ENCODE measurements around the gene SLC9A8. TPM values are rescaled to one million over a fixed set of nuclear protein-coding genes. Genes with fewer than 3 reads are reported as not detected.

The SLC9A8 gene
- total and polyA plus RNA-seq, 8 donors = 7.5 to 16.7 (median 8.8) TPM

DNA sequence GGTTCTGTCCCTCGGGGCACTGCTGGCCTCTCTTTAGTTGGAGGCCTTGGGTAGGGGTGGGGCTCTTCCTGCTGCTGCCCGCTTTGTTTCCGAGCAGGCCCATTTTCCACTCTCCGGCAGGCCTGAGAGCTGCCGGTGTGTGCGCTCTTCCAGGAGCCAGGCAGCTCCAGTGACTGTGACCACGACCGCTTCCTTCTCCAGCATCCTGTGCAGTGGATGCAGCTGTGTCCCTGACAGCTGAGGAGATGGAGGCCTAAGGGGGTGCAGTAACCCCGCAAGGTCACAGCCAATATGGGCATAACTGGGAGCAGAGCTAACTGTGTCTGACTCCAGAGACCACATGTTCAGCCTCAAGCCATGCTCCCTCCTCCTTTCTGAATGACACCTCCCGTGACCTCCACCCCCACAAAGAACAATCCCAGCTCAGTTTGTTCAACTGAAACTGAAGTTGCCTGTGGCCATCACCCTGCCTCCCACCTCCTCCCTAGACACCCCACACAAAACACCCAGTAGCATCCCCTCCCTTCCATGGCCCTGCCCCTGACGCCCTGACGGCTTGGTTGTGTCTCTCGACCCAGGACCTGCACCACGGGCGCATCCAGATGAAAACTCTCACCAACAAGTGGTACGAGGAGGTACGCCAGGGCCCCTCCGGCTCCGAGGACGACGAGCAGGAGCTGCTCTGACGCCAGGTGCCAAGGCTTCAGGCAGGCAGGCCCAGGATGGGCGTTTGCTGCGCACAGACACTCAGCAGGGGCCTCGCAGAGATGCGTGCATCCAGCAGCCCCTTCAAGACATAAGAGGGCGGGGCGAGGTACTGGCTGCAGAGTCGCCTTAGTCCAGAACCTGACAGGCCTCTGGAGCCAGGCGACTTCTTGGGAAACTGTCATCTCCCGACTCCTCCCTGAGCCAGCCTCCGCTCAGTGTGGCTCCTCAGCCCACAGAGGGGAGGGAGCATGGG lies 74.9 kb downstream of the SLC9A8 start:
- ATAC-seq = no peak
- Histone ChIP-seq H3K4me3 (no peak overlapping the region), H3K27ac (peak overlapping the region; percentile 33 to 59), H3K27me3 (no peaks in the 10 kb centered on the region), H3K9me3 (no peaks in the 10 kb centered on the region), H3K4me1 (peaks cover 17 to 60% of the 10 kb centered on the region in 2 donors), H3K36me3 (peaks cover 0 to 72% of the 10 kb centered on the region in 2 donors)
- TF ChIP-seq, protein P1, sequence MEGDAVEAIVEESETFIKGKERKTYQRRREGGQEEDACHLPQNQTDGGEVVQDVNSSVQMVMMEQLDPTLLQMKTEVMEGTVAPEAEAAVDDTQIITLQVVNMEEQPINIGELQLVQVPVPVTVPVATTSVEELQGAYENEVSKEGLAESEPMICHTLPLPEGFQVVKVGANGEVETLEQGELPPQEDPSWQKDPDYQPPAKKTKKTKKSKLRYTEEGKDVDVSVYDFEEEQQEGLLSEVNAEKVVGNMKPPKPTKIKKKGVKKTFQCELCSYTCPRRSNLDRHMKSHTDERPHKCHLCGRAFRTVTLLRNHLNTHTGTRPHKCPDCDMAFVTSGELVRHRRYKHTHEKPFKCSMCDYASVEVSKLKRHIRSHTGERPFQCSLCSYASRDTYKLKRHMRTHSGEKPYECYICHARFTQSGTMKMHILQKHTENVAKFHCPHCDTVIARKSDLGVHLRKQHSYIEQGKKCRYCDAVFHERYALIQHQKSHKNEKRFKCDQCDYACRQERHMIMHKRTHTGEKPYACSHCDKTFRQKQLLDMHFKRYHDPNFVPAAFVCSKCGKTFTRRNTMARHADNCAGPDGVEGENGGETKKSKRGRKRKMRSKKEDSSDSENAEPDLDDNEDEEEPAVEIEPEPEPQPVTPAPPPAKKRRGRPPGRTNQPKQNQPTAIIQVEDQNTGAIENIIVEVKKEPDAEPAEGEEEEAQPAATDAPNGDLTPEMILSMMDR (IDR thresholded peaks at IDR 0.05) = no peak
- intact Hi-C loops (cut with DNase I) = no loop called here
- no peak for DNase-seq

DNA sequence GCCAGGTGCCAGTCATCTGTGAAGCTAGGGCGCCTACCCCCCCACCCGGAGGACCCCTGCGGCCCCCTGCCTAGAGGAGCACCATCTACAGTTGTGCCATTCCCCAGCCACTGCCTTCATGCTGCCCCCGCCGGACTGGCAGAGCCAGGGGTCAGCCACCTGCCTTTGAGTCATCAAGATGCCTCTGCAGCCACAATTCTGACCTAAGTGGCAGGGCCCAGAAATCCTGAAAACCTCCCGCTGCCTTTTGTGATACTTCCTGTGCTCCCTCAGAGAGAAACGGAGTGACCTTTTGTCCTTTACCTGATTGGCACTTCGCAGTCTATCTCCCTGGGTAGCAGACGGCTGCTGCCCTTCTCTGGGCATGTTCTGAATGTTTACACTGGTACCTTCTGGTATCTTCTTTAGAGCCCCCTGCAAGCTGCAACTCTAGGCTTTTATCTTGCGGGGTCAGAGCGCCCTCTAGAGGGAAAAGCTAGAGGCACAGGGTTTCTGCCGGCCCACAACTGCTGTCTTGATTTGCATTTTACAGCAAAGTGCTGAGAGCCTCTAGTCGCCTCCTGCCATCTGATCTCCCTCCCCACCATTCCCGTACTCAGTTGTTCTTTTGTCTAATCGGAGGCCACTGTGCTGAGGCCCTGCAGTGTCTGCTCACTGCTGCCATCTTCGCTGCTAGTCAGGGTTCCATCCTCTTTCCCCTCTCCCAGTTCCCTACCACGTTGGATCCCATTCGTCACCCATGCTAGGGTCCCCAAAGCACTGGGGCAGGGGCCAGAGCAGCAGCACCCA lies 75.8 kb downstream of the SLC9A8 start:
- TF ChIP-seq, protein P1 (IDR thresholded peaks at IDR 0.05) = peak; percentile 62 to 70
- peaks cover 24 to 69% of the 10 kb centered on the region in 2 donors for H3K4me1 ChIP-seq
- intact Hi-C loops (cut with DNase I) = no loop called here
- DNase-seq = peak in 2 of 4 donors; percentile 60 to 76
- no peaks in the 10 kb centered on the region for H3K27me3 ChIP-seq
- H3K36me3 ChIP-seq = peaks cover 0 to 63% of the 10 kb centered on the region in 2 donors
- H3K27ac ChIP-seq = peak overlapping the region in 1 of 2 donors; percentile 59
- peak; percentile 47 for ATAC-seq
- H3K4me3 ChIP-seq = no peak overlapping the region
- H3K9me3 ChIP-seq = no peaks in the 10 kb centered on the region

DNA sequence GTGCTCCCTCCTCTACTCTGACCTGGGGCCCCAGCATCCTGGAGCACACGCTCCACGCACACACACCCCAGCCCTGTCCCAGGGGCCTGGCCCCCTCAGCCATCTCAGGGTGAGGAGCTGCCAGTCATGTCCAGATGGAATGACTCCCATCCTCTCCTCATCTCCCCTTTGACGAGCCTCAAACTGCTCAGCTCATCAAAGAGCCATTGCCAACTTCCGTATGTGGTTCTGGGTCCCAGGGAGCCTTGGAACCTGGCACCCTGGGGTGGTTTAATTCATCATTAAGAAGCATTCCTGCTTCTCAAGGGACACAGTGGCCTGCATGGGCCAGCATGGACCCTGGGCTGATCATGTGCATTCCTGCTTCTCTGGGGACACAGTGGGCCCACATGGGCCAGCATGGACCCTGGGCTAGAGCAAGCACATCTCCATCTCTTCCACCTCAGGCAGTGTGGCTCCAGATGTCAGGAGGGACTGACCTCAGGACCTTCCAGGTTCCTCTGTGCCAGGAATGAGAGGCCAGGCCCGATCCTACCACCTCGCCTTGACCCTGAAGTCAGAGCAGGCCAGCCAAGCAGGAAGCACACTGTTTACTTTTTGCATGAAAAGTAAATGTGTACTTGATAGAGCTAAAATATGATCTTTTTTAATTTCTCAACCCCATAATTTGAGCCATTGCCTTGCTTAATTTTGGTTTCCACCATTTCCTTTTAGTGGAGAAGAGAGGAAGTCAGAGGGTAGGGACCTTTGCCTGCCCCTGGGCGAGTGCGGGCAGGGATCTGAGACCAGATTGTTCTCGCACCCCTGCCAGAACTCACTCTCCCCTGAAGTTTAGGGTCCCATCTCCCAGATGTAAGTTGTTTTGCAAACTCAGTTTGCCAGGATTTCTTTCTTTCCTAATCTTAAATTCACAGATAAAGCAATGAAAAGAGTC lies 76.6 kb downstream of the SLC9A8 start:
- TF ChIP-seq, protein P1 (IDR thresholded peaks at IDR 0.05) = no peak
- Histone ChIP-seq H3K27ac (peak overlapping the region in 1 of 2 donors; percentile 59), H3K4me3 (no peak overlapping the region), H3K4me1 (peaks cover 26 to 76% of the 10 kb centered on the region in 2 donors), H3K9me3 (no peaks in the 10 kb centered on the region), H3K36me3 (peaks cover 0 to 56% of the 10 kb centered on the region in 2 donors), H3K27me3 (no peaks in the 10 kb centered on the region)
- DNase-seq = peak in 1 of 4 donors; percentile 24
- intact Hi-C loops (cut with DNase I) = no loop called here
- ATAC-seq = peak; percentile 8

DNA sequence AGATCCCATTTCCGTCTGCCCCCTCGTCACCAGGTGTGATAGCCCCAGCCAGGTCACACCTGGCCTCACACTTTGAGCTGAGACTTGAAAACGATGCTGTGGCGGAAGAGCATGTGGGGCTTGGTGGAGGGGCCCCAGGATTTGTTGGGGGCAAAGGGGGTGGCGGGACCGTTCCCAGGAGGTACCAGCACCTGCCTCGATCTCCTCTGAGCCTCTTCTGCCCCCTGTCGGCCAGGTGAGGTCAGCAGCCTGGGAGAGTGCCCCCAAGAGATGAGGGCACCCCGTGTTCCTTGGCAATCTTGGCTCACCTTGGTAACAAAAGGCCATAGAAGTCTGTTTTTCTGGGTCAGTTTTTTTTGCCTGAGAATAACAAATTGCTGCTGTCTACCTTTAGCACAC lies 77.3 kb downstream of the SLC9A8 start:
- TF ChIP-seq, protein P1 (IDR thresholded peaks at IDR 0.05) = peak in 1 of 2 donors; percentile 15
- no peak for ATAC-seq
- Histone ChIP-seq H3K27me3 (no peaks in the 10 kb centered on the region), H3K27ac (peak overlapping the region in 1 of 2 donors; percentile 59), H3K36me3 (peaks cover 0 to 49% of the 10 kb centered on the region in 2 donors), H3K4me1 (peaks cover 26 to 83% of the 10 kb centered on the region in 2 donors), H3K4me3 (no peak overlapping the region), H3K9me3 (no peaks in the 10 kb centered on the region)
- DNase-seq = no peak
- intact Hi-C loops (cut with DNase I) = no loop called here
